C4-2B (cell line): ENCODE measurements around the gene ADAP1.
"Not testable (repeated sequence)": the region's sequence is repeated elsewhere in the genome, so short reads cannot be mapped to it uniquely, and the experiment has no call there.

ENCODE experiments used
- ZFX ChIP-seq: fragments of 450-650 bp; IDR thresholded peaks from 2 replicates; pipeline ENCODE4 v1.6.1; 2017
- TF ChIP-seq, protein P1 (sequence below): fragments of 450-650 bp; conservative IDR thresholded peaks from 2 replicates; pipeline ENCODE4 v1.5.1; 2017; ENCODE audit warnings: mild to moderate bottlenecking

DNA sequence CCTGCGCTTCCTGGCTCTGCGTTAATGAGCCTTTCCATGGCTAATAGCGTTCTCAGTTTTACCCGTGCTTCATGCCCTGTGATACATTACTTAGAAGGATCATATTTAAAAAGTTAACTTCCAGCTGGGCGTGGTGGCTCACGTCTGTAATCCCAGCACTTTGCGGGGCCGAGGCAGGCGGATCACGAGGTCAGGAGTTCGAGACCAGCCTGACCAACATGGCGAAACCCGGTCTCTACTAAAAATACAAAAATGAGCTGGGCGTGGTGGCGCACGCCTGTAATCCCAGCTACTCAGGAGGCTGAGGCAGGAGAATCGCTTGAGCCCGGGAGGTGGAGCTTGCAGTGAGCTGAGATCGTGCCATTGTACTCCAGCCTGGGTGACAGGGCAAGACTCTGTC lies 81.8 kb downstream of the ADAP1 start:
- TF ChIP-seq, protein P1, sequence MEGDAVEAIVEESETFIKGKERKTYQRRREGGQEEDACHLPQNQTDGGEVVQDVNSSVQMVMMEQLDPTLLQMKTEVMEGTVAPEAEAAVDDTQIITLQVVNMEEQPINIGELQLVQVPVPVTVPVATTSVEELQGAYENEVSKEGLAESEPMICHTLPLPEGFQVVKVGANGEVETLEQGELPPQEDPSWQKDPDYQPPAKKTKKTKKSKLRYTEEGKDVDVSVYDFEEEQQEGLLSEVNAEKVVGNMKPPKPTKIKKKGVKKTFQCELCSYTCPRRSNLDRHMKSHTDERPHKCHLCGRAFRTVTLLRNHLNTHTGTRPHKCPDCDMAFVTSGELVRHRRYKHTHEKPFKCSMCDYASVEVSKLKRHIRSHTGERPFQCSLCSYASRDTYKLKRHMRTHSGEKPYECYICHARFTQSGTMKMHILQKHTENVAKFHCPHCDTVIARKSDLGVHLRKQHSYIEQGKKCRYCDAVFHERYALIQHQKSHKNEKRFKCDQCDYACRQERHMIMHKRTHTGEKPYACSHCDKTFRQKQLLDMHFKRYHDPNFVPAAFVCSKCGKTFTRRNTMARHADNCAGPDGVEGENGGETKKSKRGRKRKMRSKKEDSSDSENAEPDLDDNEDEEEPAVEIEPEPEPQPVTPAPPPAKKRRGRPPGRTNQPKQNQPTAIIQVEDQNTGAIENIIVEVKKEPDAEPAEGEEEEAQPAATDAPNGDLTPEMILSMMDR, result not testable (repeated sequence)
- not testable (repeated sequence) for TF ChIP-seq ZFX
